HCT116 (cell line): Measurements from ENCODE around the gene ETNK2. TPM values are rescaled to one million over a fixed set of nuclear protein-coding genes. Genes with fewer than 3 reads are reported as not detected.

Source experiments
- ATAC-seq: fragments of 200-7000 bp; cut with Tn5 transposase; 2 replicates; pipeline ENCODE4 v1.9.1; 2020; ENCODE audit warnings: mild to moderate bottlenecking, moderate library complexity
- BruUV-seq: library from RNA; stranded (reverse); fragments of 400-500 nt; replicated peaks from 2 replicates; lab custom pipeline; 2021; lab: Mats Ljungman, UMichigan
- CTCF ChIA-PET: fragments of 300-600 bp; sonication (Branson Sonifier 250); formaldehyde crosslinking; loops from one replicate; lab custom pipeline; 2021; ENCODE audit warnings: antibody characterized with exemption; lab: Charles Lee
- POLR2A ChIA-PET: fragments of 300-600, 350-600 bp; sonication (Branson Sonifier 250); formaldehyde crosslinking; loops from one replicate; lab custom pipeline; 2021; ENCODE audit warnings: antibody characterized with exemption; lab: Charles Lee
- RAD21 ChIA-PET, 2 experiments: fragments of 300-600 bp; sonication (Branson Sonifier 250); formaldehyde crosslinking; loops; one replicate each; lab custom pipeline; 2023; ENCODE audit warnings: low total read pairs in 2 of 2; ENCODE audit not compliant: uncharacterized antibody in 2 of 2, unreplicated experiment in 2 of 2, low non-redundant PET in 1 of 2; lab: Charles Lee
- DNase-seq: peaks from one replicate; pipeline ENCODE4 v3.0.0-alpha.2; 2010; ENCODE audit warnings: low read depth, low spot score
- H2AFZ ChIP-seq: fragments of 200-600 bp; shearing (Covaris generic), sonication (generic); 2 replicates; pipeline ENCODE4 v1.6.1; 2017; ENCODE audit warnings: low read depth, mixed run types, mixed read lengths, antibody characterized with exemption, low read length; ENCODE audit not compliant: poor library complexity, severe bottlenecking
- H3K27ac ChIP-seq: 2 replicates; pipeline ENCODE4 v1.5.1; 2012; ENCODE audit warnings: low read depth, low read length
- H3K27me3 ChIP-seq: fragments of 200-600 bp; sonication (generic); 2 replicates; pipeline ENCODE4 v1.6.1; 2016; ENCODE audit warnings: mixed run types, low read length, mixed read lengths; ENCODE audit not compliant: insufficient read depth
- H3K36me3 ChIP-seq, 2 experiments: fragments of 200-500 bp in 1 of 2; fragments of 200-600 bp in 1 of 2; sonication (Bioruptor generic) in 1 of 2; sonication (generic) in 1 of 2; 2 replicates each; pipeline versions ENCODE4 v1.5.1 to v1.6.1; 2014 to 2016; ENCODE audit warnings: low read length in 2 of 2, inconsistent platforms in 1 of 2, mixed read lengths in 1 of 2, mixed run types in 1 of 2; ENCODE audit not compliant: insufficient read depth in 2 of 2, control insufficient read depth in 1 of 2
- H3K4me1 ChIP-seq, 2 experiments: fragments of 200-600 bp in 1 of 2; sonication (generic) in 1 of 2; 2 replicates each; pipeline versions ENCODE4 v1.5.1 to v1.6.1; 2012 to 2017; ENCODE audit warnings: low read length in 2 of 2, inconsistent platforms in 1 of 2, mild to moderate bottlenecking in 1 of 2, mixed read lengths in 1 of 2, mixed run types in 1 of 2, moderate library complexity in 1 of 2; ENCODE audit not compliant: insufficient read depth in 2 of 2, control insufficient read depth in 1 of 2
- H3K4me2 ChIP-seq: fragments of 200-600 bp; sonication (generic); 2 replicates; pipeline ENCODE4 v1.6.1; 2017; ENCODE audit warnings: mixed run types, low read length, mixed read lengths
- H3K4me3 ChIP-seq, 2 experiments: fragments of 200-600 bp in 1 of 2; sonication (generic) in 1 of 2; replicated peaks in 1 of 2; 2 replicates each; pipeline ENCODE4 v1.5.1; 2011 to 2016; ENCODE audit warnings: low read length in 2 of 2, control low read depth in 1 of 2, low read depth in 1 of 2, mild to moderate bottlenecking in 1 of 2, mixed read lengths in 1 of 2, mixed run types in 1 of 2
- H3K79me2 ChIP-seq: fragments of 200-600 bp; sonication (generic); 2 replicates; pipeline ENCODE4 v1.6.1; 2017; ENCODE audit warnings: mild to moderate bottlenecking, mixed run types, low read length, moderate library complexity, mixed read lengths; ENCODE audit not compliant: insufficient read depth
- H3K9ac ChIP-seq: fragments of 200-600 bp; sonication (generic); 2 replicates; pipeline ENCODE4 v1.6.1; 2016; ENCODE audit warnings: low read length, mixed read lengths
- H3K9me2 ChIP-seq: fragments of 200-600 bp; sonication (generic), shearing (Covaris generic); 2 replicates; pipeline ENCODE4 v1.6.1; 2017; ENCODE audit warnings: mixed run types, mild to moderate bottlenecking, moderate library complexity; ENCODE audit not compliant: insufficient read depth
- H3K9me3 ChIP-seq, 2 experiments: fragments of 200-500 bp in 1 of 2; fragments of 200-600 bp in 1 of 2; sonication (Bioruptor generic) in 1 of 2; sonication (generic) in 1 of 2; 2 replicates each; pipeline ENCODE4 v1.6.1; 2014 to 2017; ENCODE audit warnings: low read length in 2 of 2, mixed read lengths in 2 of 2, inconsistent platforms in 1 of 2, low read depth in 1 of 2, mild to moderate bottlenecking in 1 of 2, mixed run types in 1 of 2, moderate library complexity in 1 of 2; ENCODE audit not compliant: control insufficient read depth in 1 of 2, insufficient read depth in 1 of 2
- H4K20me1 ChIP-seq: fragments of 200-600 bp; sonication (generic), shearing (Covaris generic); 2 replicates; pipeline ENCODE4 v1.6.1; 2017; ENCODE audit warnings: mixed run types, mild to moderate bottlenecking, moderate library complexity; ENCODE audit not compliant: insufficient read depth
- CBX3 ChIP-seq: IDR thresholded peaks from 2 replicates; pipeline ENCODE4 v1.6.1; 2012; ENCODE audit warnings: low read depth
- EGR1 ChIP-seq: IDR thresholded peaks from 2 replicates; pipeline ENCODE4 v1.6.1; 2012; ENCODE audit warnings: low read depth
- ELF1 ChIP-seq: IDR thresholded peaks from 2 replicates; pipeline ENCODE4 v1.6.1; 2012; ENCODE audit warnings: low read depth, borderline replicate concordance
- EZH2phosphoT487 ChIP-seq: fragments of 200-600 bp; IDR thresholded peaks from 2 replicates; pipeline ENCODE4 v1.6.1; 2018; ENCODE audit warnings: antibody characterized with exemption, borderline replicate concordance
- RAD21 ChIP-seq: IDR thresholded peaks from 2 replicates; pipeline ENCODE4 v1.6.1; 2012; ENCODE audit warnings: low read depth, mild to moderate bottlenecking
- SP1 ChIP-seq: IDR thresholded peaks from 2 replicates; pipeline ENCODE4 v1.6.1; 2012; ENCODE audit warnings: low read depth
- SRF ChIP-seq: IDR thresholded peaks from 2 replicates; pipeline ENCODE4 v1.6.1; 2012; ENCODE audit warnings: low read depth
- TCF7L2 ChIP-seq: IDR thresholded peaks from 2 replicates; pipeline ENCODE4 v1.7.0; 2011; ENCODE audit warnings: borderline replicate concordance, inconsistent platforms; ENCODE audit not compliant: insufficient read depth, insufficient read length; ENCODE audit errors: extremely low read depth
- YY1 ChIP-seq: IDR thresholded peaks from 2 replicates; pipeline ENCODE4 v1.6.1; 2011; ENCODE audit warnings: low read length, low read depth, moderate library complexity, mild to moderate bottlenecking; ENCODE audit not compliant: insufficient replicate concordance; ENCODE audit errors: extremely low read depth
- ZFX ChIP-seq: fragments of 450-650 bp; IDR thresholded peaks from 2 replicates; pipeline ENCODE4 v1.6.1; 2017
- ZNF274 ChIP-seq: fragments of 200-500 bp; sonication (Bioruptor generic); IDR thresholded peaks from 2 replicates; pipeline ENCODE4 v1.6.1; 2014; ENCODE audit warnings: mild to moderate bottlenecking, low read depth, low read length, inconsistent platforms
- intact Hi-C: fragments of 100-400 bp; cut with micrococcal nuclease; formaldehyde crosslinking; loops from 2 replicates; pipeline ENCODE4 v1.10.0; 2022
- total RNA-seq: library from RNA; stranded (reverse); gene quantifications from one replicate; pipeline ENCODE4 v1.2.1, GENCODE V29; 2021; ENCODE audit not compliant: unreplicated experiment
- TF ChIP-seq, protein P1 (sequence below): IDR thresholded peaks from 2 replicates; pipeline ENCODE4 v1.6.1; 2012; ENCODE audit warnings: low read depth
- TF ChIP-seq, protein P2 (sequence below): IDR thresholded peaks from 2 replicates; pipeline ENCODE4 v1.6.1; 2012
- TF ChIP-seq, protein P3 (sequence below), 3 experiments: fragments of 200-600 bp in 1 of 3; sonication (generic) in 1 of 3; IDR thresholded peaks in 2 of 3; conservative IDR thresholded peaks in 1 of 3; 2 replicates each; pipeline ENCODE4 v1.5.1; 2012 to 2017; ENCODE audit warnings: low read depth in 2 of 3, low read length in 2 of 3, antibody characterized with exemption in 1 of 3, borderline replicate concordance in 1 of 3, control low read depth in 1 of 3, mild to moderate bottlenecking in 1 of 3, mixed read lengths in 1 of 3, mixed run types in 1 of 3, moderate library complexity in 1 of 3; ENCODE audit not compliant: insufficient read depth in 1 of 3

Gene ETNK2
- total RNA-seq, 1 experiment from 2014 or later: 16.1 TPM

DNA sequence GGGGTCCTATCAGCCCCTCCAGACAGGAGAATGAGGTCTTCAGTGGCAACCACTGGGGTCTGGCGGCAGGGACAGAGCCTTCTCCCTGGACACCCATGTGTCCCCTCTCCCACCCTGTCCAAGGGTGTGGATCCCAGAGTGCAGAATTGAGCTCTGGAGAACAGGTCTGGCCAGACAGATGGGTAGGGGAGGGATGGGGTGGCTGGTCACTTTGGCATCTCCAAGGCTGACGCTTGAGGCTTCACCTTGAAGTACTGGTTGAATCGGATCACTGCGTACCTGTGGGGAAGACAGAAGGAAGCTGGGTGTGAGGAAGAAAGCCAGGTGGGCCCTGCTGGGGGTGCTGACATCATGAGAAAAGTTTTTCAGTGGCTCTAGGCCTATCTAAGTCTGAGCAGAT, 19.9 kb downstream of the ETNK2 start:
- ATAC-seq (no peak), DNase-seq (no peak)
- Histone ChIP-seq H2AFZ (no peak overlapping the region), H3K79me2 (no peaks in the 10 kb centered on the region), H3K9me2 (no peaks in the 10 kb centered on the region), H3K27ac (no peak overlapping the region), H4K20me1 (no peaks in the 10 kb centered on the region), H3K4me1 (peaks cover 21 to 45% of the 10 kb centered on the region in 2 experiments), H3K4me3 (no peak overlapping the region), H3K4me2 (peak overlapping the region; percentile 60; the same call in 1 of the 2 replicates), H3K9me3 (no peaks in the 10 kb centered on the region), H3K36me3 (no peaks in the 10 kb centered on the region), H3K9ac (no peak overlapping the region), H3K27me3 (no peaks in the 10 kb centered on the region)
- CTCF ChIA-PET: interaction anchor here (1.4 to 7.6 kb wide), 3 partner anchors 20 to 259 kb away, joined by 3 to 246 read pairs (median 7); partner anchors contain the start of gene ETNK2
- TF ChIP-seq RAD21: no peak
- no peak for TF ChIP-seq EZH2phosphoT487
- TF ChIP-seq TCF7L2: no peak
- no peak for TF ChIP-seq SP1
- no peak for TF ChIP-seq CBX3
- TF ChIP-seq ZNF274: no peak
- no peak for TF ChIP-seq EGR1
- no peak for TF ChIP-seq ELF1
- TF ChIP-seq, protein P1, sequence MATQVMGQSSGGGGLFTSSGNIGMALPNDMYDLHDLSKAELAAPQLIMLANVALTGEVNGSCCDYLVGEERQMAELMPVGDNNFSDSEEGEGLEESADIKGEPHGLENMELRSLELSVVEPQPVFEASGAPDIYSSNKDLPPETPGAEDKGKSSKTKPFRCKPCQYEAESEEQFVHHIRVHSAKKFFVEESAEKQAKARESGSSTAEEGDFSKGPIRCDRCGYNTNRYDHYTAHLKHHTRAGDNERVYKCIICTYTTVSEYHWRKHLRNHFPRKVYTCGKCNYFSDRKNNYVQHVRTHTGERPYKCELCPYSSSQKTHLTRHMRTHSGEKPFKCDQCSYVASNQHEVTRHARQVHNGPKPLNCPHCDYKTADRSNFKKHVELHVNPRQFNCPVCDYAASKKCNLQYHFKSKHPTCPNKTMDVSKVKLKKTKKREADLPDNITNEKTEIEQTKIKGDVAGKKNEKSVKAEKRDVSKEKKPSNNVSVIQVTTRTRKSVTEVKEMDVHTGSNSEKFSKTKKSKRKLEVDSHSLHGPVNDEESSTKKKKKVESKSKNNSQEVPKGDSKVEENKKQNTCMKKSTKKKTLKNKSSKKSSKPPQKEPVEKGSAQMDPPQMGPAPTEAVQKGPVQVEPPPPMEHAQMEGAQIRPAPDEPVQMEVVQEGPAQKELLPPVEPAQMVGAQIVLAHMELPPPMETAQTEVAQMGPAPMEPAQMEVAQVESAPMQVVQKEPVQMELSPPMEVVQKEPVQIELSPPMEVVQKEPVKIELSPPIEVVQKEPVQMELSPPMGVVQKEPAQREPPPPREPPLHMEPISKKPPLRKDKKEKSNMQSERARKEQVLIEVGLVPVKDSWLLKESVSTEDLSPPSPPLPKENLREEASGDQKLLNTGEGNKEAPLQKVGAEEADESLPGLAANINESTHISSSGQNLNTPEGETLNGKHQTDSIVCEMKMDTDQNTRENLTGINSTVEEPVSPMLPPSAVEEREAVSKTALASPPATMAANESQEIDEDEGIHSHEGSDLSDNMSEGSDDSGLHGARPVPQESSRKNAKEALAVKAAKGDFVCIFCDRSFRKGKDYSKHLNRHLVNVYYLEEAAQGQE: no peak
- TF ChIP-seq, protein P2, sequence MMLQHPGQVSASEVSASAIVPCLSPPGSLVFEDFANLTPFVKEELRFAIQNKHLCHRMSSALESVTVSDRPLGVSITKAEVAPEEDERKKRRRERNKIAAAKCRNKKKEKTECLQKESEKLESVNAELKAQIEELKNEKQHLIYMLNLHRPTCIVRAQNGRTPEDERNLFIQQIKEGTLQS: no peak
- TF ChIP-seq ZFX: no peak
- no peak for TF ChIP-seq YY1
- TF ChIP-seq, protein P3, sequence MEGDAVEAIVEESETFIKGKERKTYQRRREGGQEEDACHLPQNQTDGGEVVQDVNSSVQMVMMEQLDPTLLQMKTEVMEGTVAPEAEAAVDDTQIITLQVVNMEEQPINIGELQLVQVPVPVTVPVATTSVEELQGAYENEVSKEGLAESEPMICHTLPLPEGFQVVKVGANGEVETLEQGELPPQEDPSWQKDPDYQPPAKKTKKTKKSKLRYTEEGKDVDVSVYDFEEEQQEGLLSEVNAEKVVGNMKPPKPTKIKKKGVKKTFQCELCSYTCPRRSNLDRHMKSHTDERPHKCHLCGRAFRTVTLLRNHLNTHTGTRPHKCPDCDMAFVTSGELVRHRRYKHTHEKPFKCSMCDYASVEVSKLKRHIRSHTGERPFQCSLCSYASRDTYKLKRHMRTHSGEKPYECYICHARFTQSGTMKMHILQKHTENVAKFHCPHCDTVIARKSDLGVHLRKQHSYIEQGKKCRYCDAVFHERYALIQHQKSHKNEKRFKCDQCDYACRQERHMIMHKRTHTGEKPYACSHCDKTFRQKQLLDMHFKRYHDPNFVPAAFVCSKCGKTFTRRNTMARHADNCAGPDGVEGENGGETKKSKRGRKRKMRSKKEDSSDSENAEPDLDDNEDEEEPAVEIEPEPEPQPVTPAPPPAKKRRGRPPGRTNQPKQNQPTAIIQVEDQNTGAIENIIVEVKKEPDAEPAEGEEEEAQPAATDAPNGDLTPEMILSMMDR (IDR thresholded peaks at IDR 0.05 in 2 of 3, conservative IDR thresholded peaks at IDR 0.05 in 1 of 3; ENCODE audit: borderline replicate concordance in 1 of 3, insufficient read depth in 1 of 3, low read depth in 2 of 3, low read length in 2 of 3): no peak
- TF ChIP-seq SRF: no peak
- intact Hi-C loops: no loop called here
- POLR2A ChIA-PET: no interaction called here
- RAD21 ChIA-PET: no interaction called here
- BruUV-seq: no TSS peak
